Astrocyte (in vitro differentiated cells and primary cell): Measurements from ENCODE around the gene ZNF503. TPM values are rescaled to one million over a fixed set of nuclear protein-coding genes. Genes with fewer than 3 reads are reported as not detected.

Experiments
- DNase-seq: peaks from one replicate; pipeline ENCODE4 v3.0.0-alpha.2; 2010; ENCODE audit warnings: low read depth
- FAIRE-seq: peaks from 2 replicates; lab custom pipeline; 2011; peaks lifted over from hg19 to GRCh38; lab: Jason Lieb, UNC
- H2AFZ ChIP-seq: 2 replicates; pipeline ENCODE4 v1.6.0; 2012; ENCODE audit warnings: low read depth, low read length, inconsistent platforms
- H3K27ac ChIP-seq: 2 replicates; pipeline ENCODE4 v1.5.1; 2011; ENCODE audit warnings: low read depth, low read length, inconsistent platforms
- H3K27me3 ChIP-seq: 2 replicates; pipeline ENCODE4 v1.6.0; 2011; ENCODE audit warnings: low read length, inconsistent platforms; ENCODE audit not compliant: insufficient read depth
- H3K36me3 ChIP-seq: 2 replicates; pipeline ENCODE4 v1.5.1; 2011; ENCODE audit warnings: low read length, inconsistent platforms; ENCODE audit not compliant: insufficient read depth
- H3K4me1 ChIP-seq: 2 replicates; pipeline ENCODE4 v1.5.1; 2011; ENCODE audit warnings: low read length, inconsistent platforms; ENCODE audit not compliant: insufficient read depth
- H3K4me2 ChIP-seq: 2 replicates; pipeline ENCODE4 v1.6.0; 2012; ENCODE audit warnings: low read length, inconsistent platforms
- H3K4me3 ChIP-seq: 2 replicates; pipeline ENCODE4 v1.5.1; 2011; ENCODE audit warnings: low read depth, mild to moderate bottlenecking, low read length, inconsistent platforms; ENCODE audit not compliant: insufficient read depth
- H3K79me2 ChIP-seq: 2 replicates; pipeline ENCODE4 v1.6.0; 2012; ENCODE audit warnings: mild to moderate bottlenecking, low read length, inconsistent platforms; ENCODE audit not compliant: insufficient read depth
- H3K9ac ChIP-seq: 2 replicates; pipeline ENCODE4 v1.6.0; 2012; ENCODE audit warnings: mild to moderate bottlenecking, low read length, inconsistent platforms
- H3K9me3 ChIP-seq: 2 replicates; pipeline ENCODE4 v1.5.1; 2012; ENCODE audit warnings: low read depth, mild to moderate bottlenecking, low read length, inconsistent platforms; ENCODE audit not compliant: insufficient read depth
- H4K20me1 ChIP-seq: 2 replicates; pipeline ENCODE4 v1.6.0; 2012; ENCODE audit warnings: low read length, inconsistent platforms; ENCODE audit not compliant: insufficient read depth
- H3K27ac Mint-ChIP-seq: one replicate; pipeline ENCODE4 v1.8.0; 2021; ENCODE audit warnings: mild to moderate bottlenecking, mixed read lengths; ENCODE audit not compliant: unreplicated experiment
- H3K27me3 Mint-ChIP-seq: one replicate; pipeline ENCODE4 v1.8.0; 2021; ENCODE audit warnings: low read depth, mixed read lengths; ENCODE audit not compliant: unreplicated experiment
- H3K36me3 Mint-ChIP-seq: one replicate; pipeline ENCODE4 v1.8.0; 2021; ENCODE audit warnings: low read depth, mixed read lengths; ENCODE audit not compliant: unreplicated experiment
- H3K4me1 Mint-ChIP-seq: one replicate; pipeline ENCODE4 v1.8.0; 2021; ENCODE audit warnings: low read depth, mixed read lengths; ENCODE audit not compliant: unreplicated experiment
- H3K4me3 Mint-ChIP-seq: one replicate; pipeline ENCODE4 v1.8.0; 2021; ENCODE audit warnings: mild to moderate bottlenecking, moderate library complexity, mixed read lengths; ENCODE audit not compliant: unreplicated experiment
- H3K9me3 Mint-ChIP-seq: one replicate; pipeline ENCODE4 v1.8.0; 2021; ENCODE audit warnings: mild to moderate bottlenecking, mixed read lengths; ENCODE audit not compliant: unreplicated experiment
- CTCF ChIP-seq: IDR thresholded peaks from 2 replicates; pipeline ENCODE4 v1.5.1; 2011; ENCODE audit warnings: low read depth, mild to moderate bottlenecking, inconsistent platforms, low read length, moderate library complexity; ENCODE audit not compliant: insufficient read depth
- EZH2 ChIP-seq: IDR thresholded peaks from 2 replicates; pipeline ENCODE4 v1.6.1; 2012; ENCODE audit warnings: mild to moderate bottlenecking, low read length, inconsistent platforms; ENCODE audit not compliant: insufficient read depth
- total RNA-seq: library from RNA; stranded (reverse); gene quantifications from 2 replicates; pipeline ENCODE4 v1.2.1, GENCODE V29; 2021

ZNF503 gene
- total RNA-seq, 1 donor from 2014 or later: 11.9 TPM

- no peak overlapping the region for H3K4me2 ChIP-seq
- FAIRE-seq (no peak), DNase-seq (no peak)
- no peaks in the 10 kb centered on the region for H3K4me1 ChIP-seq
- H3K4me3 ChIP-seq: no peak overlapping the region
- Mint-ChIP-seq H3K4me3 (no peak overlapping the region), H3K27ac (no peak overlapping the region), H3K4me1 (no peaks in the 10 kb centered on the region), H3K9me3 (peaks cover 12% of the 10 kb centered on the region), H3K36me3 (no peaks in the 10 kb centered on the region), H3K27me3 (peaks cover 24% of the 10 kb centered on the region)
- H4K20me1 ChIP-seq: no peaks in the 10 kb centered on the region
- H3K79me2 ChIP-seq: no peaks in the 10 kb centered on the region
- H3K9ac ChIP-seq: no peak overlapping the region
- H3K36me3 ChIP-seq: no peaks in the 10 kb centered on the region
- TF ChIP-seq EZH2: no peak
- TF ChIP-seq CTCF: no peak
- H3K9me3 ChIP-seq: peaks cover 4% of the 10 kb centered on the region
- no peak overlapping the region for H3K27ac ChIP-seq
- H3K27me3 ChIP-seq: peaks cover 9% of the 10 kb centered on the region
- no peak overlapping the region for H2AFZ ChIP-seq
Observed at GRCh38 chr10:75441682-75442081, 40.1 kb upstream of the ZNF503 start.

- Histone ChIP-seq H3K27ac (no peak overlapping the region), H3K4me2 (no peak overlapping the region), H4K20me1 (no peaks in the 10 kb centered on the region), H3K4me3 (no peak overlapping the region), H3K9me3 (peaks cover 4% of the 10 kb centered on the region), H2AFZ (no peak overlapping the region), H3K79me2 (no peaks in the 10 kb centered on the region), H3K27me3 (peaks cover 9% of the 10 kb centered on the region), H3K9ac (no peak overlapping the region), H3K36me3 (no peaks in the 10 kb centered on the region), H3K4me1 (no peaks in the 10 kb centered on the region)
- H3K27ac Mint-ChIP-seq: no peak overlapping the region
- no peak overlapping the region for H3K4me3 Mint-ChIP-seq
- no peak for TF ChIP-seq EZH2
- no peak for TF ChIP-seq CTCF
- FAIRE-seq (no peak), DNase-seq (no peak)
- peaks cover 26% of the 10 kb centered on the region for H3K27me3 Mint-ChIP-seq
- H3K36me3 Mint-ChIP-seq: no peaks in the 10 kb centered on the region
- H3K4me1 Mint-ChIP-seq: no peaks in the 10 kb centered on the region
- peaks cover 11% of the 10 kb centered on the region for H3K9me3 Mint-ChIP-seq
Observed at GRCh38 chr10:75441196-75441595, 39.6 kb upstream of the ZNF503 start.

GRCh38 chr10:75440271-75440793 is 38.8 kb upstream of the ZNF503 start:
- no peak overlapping the region for H3K4me2 ChIP-seq
- peaks cover 12% of the 10 kb centered on the region for H3K27me3 ChIP-seq
- Mint-ChIP-seq H3K27me3 (peaks cover 31% of the 10 kb centered on the region), H3K9me3 (peaks cover 11% of the 10 kb centered on the region), H3K27ac (no peak overlapping the region), H3K4me3 (no peak overlapping the region), H3K4me1 (no peaks in the 10 kb centered on the region), H3K36me3 (no peaks in the 10 kb centered on the region)
- no peaks in the 10 kb centered on the region for H4K20me1 ChIP-seq
- no peak overlapping the region for H3K4me3 ChIP-seq
- DNase-seq (no peak), FAIRE-seq (no peak)
- H3K36me3 ChIP-seq: no peaks in the 10 kb centered on the region
- H2AFZ ChIP-seq: no peak overlapping the region
- no peak overlapping the region for H3K9ac ChIP-seq
- no peaks in the 10 kb centered on the region for H3K79me2 ChIP-seq
- H3K9me3 ChIP-seq: no peaks in the 10 kb centered on the region
- H3K4me1 ChIP-seq: no peaks in the 10 kb centered on the region
- no peak overlapping the region for H3K27ac ChIP-seq
- no peak for TF ChIP-seq EZH2
- TF ChIP-seq CTCF: no peak
